OCI-LY1 (cell line): ENCODE results near the gene HECW1.

Source experiments
- H2AFZ ChIP-seq: fragments of 200-600 bp; sonication (generic), shearing (Covaris generic); 2 replicates; pipeline ENCODE4 v1.6.0; 2014; ENCODE audit warnings: antibody characterized with exemption, mild to moderate bottlenecking, low read length
- H3F3A ChIP-seq: fragments of 200-600 bp; sonication (generic), shearing (Covaris generic); 2 replicates; pipeline ENCODE4 v1.6.0; 2014; ENCODE audit warnings: mild to moderate bottlenecking, antibody characterized with exemption, low read length, moderate library complexity; ENCODE audit not compliant: insufficient read depth
- H3K27ac ChIP-seq: fragments of 200-600 bp; sonication (generic); 2 replicates; pipeline ENCODE4 v1.5.1; 2014; ENCODE audit warnings: low read length, mixed run types, mild to moderate bottlenecking, low read depth; ENCODE audit not compliant: poor library complexity, severe bottlenecking
- H3K27me3 ChIP-seq: fragments of 200-600 bp; sonication (generic); 2 replicates; pipeline ENCODE4 v1.6.0; 2014; ENCODE audit warnings: antibody characterized with exemption, mild to moderate bottlenecking, low read length, moderate library complexity; ENCODE audit not compliant: insufficient read depth
- H3K36me3 ChIP-seq: fragments of 200-600 bp; sonication (generic); 2 replicates; pipeline ENCODE4 v1.6.1; 2014; ENCODE audit warnings: mild to moderate bottlenecking, antibody characterized with exemption, low read length, moderate library complexity, mixed read lengths; ENCODE audit not compliant: insufficient read depth
- H3K4me1 ChIP-seq: fragments of 200-600 bp; sonication (generic); 2 replicates; pipeline ENCODE4 v1.5.1; 2014; ENCODE audit warnings: mild to moderate bottlenecking, low read length, moderate library complexity; ENCODE audit not compliant: insufficient read depth, severe bottlenecking
- H3K4me2 ChIP-seq: fragments of 200-600 bp; sonication (generic), shearing (Covaris generic); 2 replicates; pipeline ENCODE4 v1.6.1; 2014; ENCODE audit warnings: low read length
- H3K4me3 ChIP-seq: fragments of 200-600 bp; sonication (generic); 2 replicates; pipeline ENCODE4 v1.5.1; 2014; ENCODE audit warnings: low read length, low read depth, mild to moderate bottlenecking, mixed read lengths; ENCODE audit not compliant: poor library complexity, severe bottlenecking
- H3K79me2 ChIP-seq: fragments of 200-600 bp; shearing (Covaris generic); 2 replicates; pipeline ENCODE4 v1.6.1; 2016; ENCODE audit warnings: mixed run types, low read length, mixed read lengths; ENCODE audit not compliant: insufficient read depth
- H3K9ac ChIP-seq: fragments of 200-600 bp; sonication (generic), shearing (Covaris generic); 2 replicates; pipeline ENCODE4 v1.6.1; 2014; ENCODE audit warnings: mild to moderate bottlenecking, low read length, mixed read lengths
- H3K9me2 ChIP-seq: fragments of 200-600 bp; sonication (generic), shearing (Covaris generic); 2 replicates; pipeline ENCODE4 v1.6.1; 2014; ENCODE audit warnings: low read depth, mild to moderate bottlenecking, low read length, mixed read lengths
- H3K9me3 ChIP-seq: fragments of 200-600 bp; shearing (Covaris generic); 2 replicates; pipeline ENCODE4 v1.6.1; 2014; ENCODE audit warnings: low read length, mixed read lengths
- H4K20me1 ChIP-seq: fragments of 200-600 bp; sonication (generic), shearing (Covaris generic); 2 replicates; pipeline ENCODE4 v1.6.0; 2016; ENCODE audit warnings: mild to moderate bottlenecking, low read length; ENCODE audit not compliant: insufficient read depth
- EZH2 ChIP-seq: fragments of 200-600 bp; sonication (generic), shearing (Covaris generic); IDR thresholded peaks from 2 replicates; pipeline ENCODE4 v1.8.0; 2017; ENCODE audit warnings: borderline replicate concordance, mixed run types, mild to moderate bottlenecking, antibody characterized with exemption, low read length, moderate library complexity, mixed read lengths
- TF ChIP-seq, protein P1 (sequence below): fragments of 200-600 bp; sonication (generic), shearing (Covaris generic); IDR thresholded peaks from 2 replicates; pipeline ENCODE4 v1.5.1; 2017; ENCODE audit warnings: mild to moderate bottlenecking, antibody characterized with exemption, low read length, moderate library complexity, mixed read lengths

HECW1 gene

DNA sequence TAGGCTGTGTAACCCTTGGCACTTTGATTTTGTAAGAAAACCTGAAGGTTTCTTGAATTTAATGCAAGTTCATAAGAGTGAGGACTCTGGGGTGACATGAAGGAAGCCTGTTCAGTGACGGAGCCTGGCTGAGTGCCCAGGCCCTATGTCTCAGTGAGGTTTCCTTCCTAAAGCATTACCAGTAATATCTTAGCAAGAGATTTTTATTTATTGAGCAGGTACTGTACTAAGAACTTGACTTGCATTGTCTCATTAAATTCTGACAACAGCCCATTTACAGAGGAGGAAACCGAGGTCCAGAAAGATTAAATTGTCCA, 197.2 kb downstream of the HECW1 start:
- no peak overlapping the region for H3K9ac ChIP-seq

DNA sequence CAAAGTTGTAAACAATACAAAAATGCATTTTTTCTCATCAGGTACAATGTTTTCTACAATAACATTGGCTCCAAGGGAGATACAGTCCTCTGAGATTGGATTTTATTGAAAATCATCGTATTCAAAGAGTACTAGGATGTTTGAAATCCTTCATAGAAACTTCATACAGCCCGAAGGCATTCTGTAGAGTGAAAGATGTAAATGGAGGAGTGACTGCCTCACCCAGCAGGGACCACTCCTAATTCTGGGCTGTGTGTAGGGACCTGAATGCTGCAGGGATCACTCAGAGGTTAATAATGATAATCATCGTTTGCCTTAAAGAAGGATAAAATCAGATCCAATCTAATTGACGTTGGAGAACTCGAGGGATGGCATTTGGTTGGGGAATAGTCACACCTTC, 198.6 kb downstream of the HECW1 start:
- no peak overlapping the region for H3K4me2 ChIP-seq
- no peaks in the 10 kb centered on the region for H4K20me1 ChIP-seq
- H2AFZ ChIP-seq: no peak overlapping the region
- H3K4me3 ChIP-seq: no peak overlapping the region
- no peaks in the 10 kb centered on the region for H3K4me1 ChIP-seq
- no peak for TF ChIP-seq EZH2
- H3K27ac ChIP-seq: no peak overlapping the region
- H3K27me3 ChIP-seq: no peaks in the 10 kb centered on the region
- H3K9ac ChIP-seq: no peak overlapping the region
- no peaks in the 10 kb centered on the region for H3K79me2 ChIP-seq
- no peaks in the 10 kb centered on the region for H3K9me2 ChIP-seq
- H3K36me3 ChIP-seq: no peaks in the 10 kb centered on the region
- H3K9me3 ChIP-seq: no peaks in the 10 kb centered on the region
- H3F3A ChIP-seq: no peaks in the 10 kb centered on the region

More for the DNA sequence above, 197.2 kb downstream of the HECW1 start:
- no peaks in the 10 kb centered on the region for H3K36me3 ChIP-seq
- H3K9me3 ChIP-seq: no peaks in the 10 kb centered on the region
- no peaks in the 10 kb centered on the region for H4K20me1 ChIP-seq
- H3K4me3 ChIP-seq: no peak overlapping the region
- no peak overlapping the region for H2AFZ ChIP-seq
- no peaks in the 10 kb centered on the region for H3K4me1 ChIP-seq
- H3K27me3 ChIP-seq: no peaks in the 10 kb centered on the region
- H3K27ac ChIP-seq: no peak overlapping the region
- TF ChIP-seq, protein P1, sequence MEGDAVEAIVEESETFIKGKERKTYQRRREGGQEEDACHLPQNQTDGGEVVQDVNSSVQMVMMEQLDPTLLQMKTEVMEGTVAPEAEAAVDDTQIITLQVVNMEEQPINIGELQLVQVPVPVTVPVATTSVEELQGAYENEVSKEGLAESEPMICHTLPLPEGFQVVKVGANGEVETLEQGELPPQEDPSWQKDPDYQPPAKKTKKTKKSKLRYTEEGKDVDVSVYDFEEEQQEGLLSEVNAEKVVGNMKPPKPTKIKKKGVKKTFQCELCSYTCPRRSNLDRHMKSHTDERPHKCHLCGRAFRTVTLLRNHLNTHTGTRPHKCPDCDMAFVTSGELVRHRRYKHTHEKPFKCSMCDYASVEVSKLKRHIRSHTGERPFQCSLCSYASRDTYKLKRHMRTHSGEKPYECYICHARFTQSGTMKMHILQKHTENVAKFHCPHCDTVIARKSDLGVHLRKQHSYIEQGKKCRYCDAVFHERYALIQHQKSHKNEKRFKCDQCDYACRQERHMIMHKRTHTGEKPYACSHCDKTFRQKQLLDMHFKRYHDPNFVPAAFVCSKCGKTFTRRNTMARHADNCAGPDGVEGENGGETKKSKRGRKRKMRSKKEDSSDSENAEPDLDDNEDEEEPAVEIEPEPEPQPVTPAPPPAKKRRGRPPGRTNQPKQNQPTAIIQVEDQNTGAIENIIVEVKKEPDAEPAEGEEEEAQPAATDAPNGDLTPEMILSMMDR: no peak
- TF ChIP-seq EZH2: no peak
- no peak overlapping the region for H3K4me2 ChIP-seq
- no peaks in the 10 kb centered on the region for H3K79me2 ChIP-seq
- H3F3A ChIP-seq: no peaks in the 10 kb centered on the region
- no peaks in the 10 kb centered on the region for H3K9me2 ChIP-seq

DNA sequence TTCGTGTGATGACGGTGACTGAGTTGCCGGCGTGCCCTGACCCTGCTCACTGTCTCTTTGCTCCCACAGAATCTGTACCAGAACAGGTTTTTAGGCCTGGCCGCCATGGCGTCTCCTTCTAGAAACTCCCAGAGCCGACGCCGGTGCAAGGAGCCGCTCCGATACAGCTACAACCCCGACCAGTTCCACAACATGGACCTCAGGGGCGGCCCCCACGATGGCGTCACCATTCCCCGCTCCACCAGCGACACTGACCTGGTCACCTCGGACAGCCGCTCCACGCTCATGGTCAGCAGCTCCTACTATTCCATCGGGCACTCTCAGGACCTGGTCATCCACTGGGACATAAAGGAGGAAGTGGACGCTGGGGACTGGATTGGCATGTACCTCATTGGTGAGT, 199.2 kb downstream of the HECW1 start:
- Histone ChIP-seq H4K20me1 (no peaks in the 10 kb centered on the region), H3K9ac (no peak overlapping the region), H3K36me3 (no peaks in the 10 kb centered on the region), H3K27ac (no peak overlapping the region), H3K4me2 (no peak overlapping the region), H3K4me1 (no peaks in the 10 kb centered on the region), H3K9me3 (no peaks in the 10 kb centered on the region), H3F3A (no peaks in the 10 kb centered on the region), H3K9me2 (no peaks in the 10 kb centered on the region), H3K4me3 (no peak overlapping the region), H2AFZ (no peak overlapping the region), H3K79me2 (no peaks in the 10 kb centered on the region), H3K27me3 (no peaks in the 10 kb centered on the region)
- no peak for TF ChIP-seq EZH2
- TF ChIP-seq, protein P1: no peak

DNA sequence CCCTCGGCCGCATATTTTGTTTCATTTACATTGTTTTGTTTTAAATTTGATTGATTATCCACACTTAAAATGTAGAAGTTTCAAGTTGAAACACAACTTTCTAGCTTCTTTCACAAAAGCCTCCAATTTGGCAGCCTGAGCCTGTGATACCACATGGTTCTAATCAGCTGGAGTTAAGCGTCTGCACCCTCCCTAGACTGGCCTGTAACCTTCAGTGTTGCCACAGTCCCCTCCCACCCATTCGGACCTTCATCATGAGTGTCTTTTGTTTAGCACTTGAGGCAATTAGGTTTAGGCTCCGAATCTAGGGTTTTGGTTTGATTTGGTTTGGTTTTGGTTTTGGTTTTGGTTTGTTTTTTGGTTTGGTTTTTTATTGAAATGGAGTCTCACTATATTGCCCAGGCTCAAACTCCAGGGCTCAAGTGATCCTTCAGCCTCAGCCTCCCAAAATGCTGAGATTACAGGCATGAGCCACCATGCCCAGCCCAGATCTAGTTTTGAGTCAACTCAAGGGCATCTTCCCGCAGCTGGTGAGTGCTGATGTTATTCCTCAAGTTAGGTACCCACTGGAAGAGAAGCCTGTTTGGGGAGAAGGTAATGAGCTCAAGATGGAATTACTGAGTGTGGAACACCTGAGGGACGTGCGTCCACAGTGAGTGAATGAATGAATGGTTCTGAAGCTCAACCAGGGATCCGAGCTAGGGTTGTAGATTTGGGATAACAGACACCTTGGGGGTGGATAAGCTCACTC, 201.4 kb downstream of the HECW1 start:
- Histone ChIP-seq H3K9me2 (no peaks in the 10 kb centered on the region), H3F3A (no peaks in the 10 kb centered on the region), H2AFZ (no peak overlapping the region), H3K4me1 (no peaks in the 10 kb centered on the region), H3K79me2 (no peaks in the 10 kb centered on the region), H3K9me3 (no peaks in the 10 kb centered on the region), H3K9ac (no peak overlapping the region), H3K27me3 (no peaks in the 10 kb centered on the region), H3K36me3 (no peaks in the 10 kb centered on the region), H4K20me1 (no peaks in the 10 kb centered on the region), H3K4me2 (no peak overlapping the region), H3K27ac (no peak overlapping the region), H3K4me3 (no peak overlapping the region)
- TF ChIP-seq, protein P1: no peak
- TF ChIP-seq EZH2: no peak
